T47D (cell line): ENCODE results near the gene ATP8A2.

ENCODE experiments used
- DNase-seq, 2 experiments: peaks; one replicate each; pipeline versions ENCODE4 v3.0.0 to v3.0.0-alpha.2; 2011 to 2012; ENCODE audit warnings: low read depth in 1 of 2, low spot score in 1 of 2
- JUND ChIP-seq: IDR thresholded peaks from 2 replicates; pipeline ENCODE4 v1.6.1; 2012; ENCODE audit warnings: low read depth
- in situ Hi-C: cut with HindIII; loops from 2 replicates; pipeline ENCODE4 v1.10.0; 2016; ENCODE audit warnings: low sequenced_read_pairs, low pct_unique_long_range_greater_than_20kb

Gene ATP8A2

DNA sequence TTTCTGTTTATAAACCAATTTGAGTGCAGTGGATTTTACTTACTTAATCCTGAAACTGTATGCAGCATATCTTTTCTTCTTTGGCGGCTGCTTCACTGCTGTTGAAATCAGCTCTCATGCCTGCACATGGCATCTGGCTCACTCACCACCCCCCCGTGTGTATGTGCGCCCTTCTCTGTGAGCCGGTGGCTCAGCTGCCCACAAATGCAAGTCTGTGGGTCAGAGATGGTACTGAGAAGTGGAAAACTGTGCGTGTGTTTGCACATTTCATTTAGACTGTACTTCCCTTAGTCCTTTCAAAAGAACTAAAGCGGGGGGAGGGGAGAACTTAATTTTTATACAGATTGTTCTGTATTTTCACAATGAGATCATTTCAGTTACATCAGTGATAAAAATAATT is 372.4 kb downstream of the ATP8A2 start:
- in situ Hi-C loops = no loop called here
- no peak for DNase-seq
- TF ChIP-seq JUND = no peak

DNA sequence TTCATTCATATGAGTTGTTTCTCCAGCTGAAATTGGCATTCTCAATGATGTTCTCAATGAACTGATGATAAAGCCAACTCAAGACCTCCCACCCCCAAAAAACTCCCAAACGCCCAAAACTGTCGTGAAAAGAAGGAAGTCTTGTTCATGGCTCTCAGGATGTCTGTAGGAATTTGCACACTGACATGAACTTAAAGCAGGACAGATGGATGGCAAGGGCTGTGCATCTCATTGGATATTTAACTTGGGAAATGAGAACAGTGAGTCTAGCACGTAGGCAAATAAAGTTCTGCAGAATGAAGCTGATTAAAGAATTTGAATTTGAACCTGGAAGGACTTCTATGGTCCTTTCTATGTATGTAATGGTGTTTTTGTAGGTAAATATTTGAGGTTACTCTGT is 374.4 kb downstream of the ATP8A2 start:
- in situ Hi-C loops = no loop called here
- no peak for DNase-seq
- TF ChIP-seq JUND = no peak

DNA sequence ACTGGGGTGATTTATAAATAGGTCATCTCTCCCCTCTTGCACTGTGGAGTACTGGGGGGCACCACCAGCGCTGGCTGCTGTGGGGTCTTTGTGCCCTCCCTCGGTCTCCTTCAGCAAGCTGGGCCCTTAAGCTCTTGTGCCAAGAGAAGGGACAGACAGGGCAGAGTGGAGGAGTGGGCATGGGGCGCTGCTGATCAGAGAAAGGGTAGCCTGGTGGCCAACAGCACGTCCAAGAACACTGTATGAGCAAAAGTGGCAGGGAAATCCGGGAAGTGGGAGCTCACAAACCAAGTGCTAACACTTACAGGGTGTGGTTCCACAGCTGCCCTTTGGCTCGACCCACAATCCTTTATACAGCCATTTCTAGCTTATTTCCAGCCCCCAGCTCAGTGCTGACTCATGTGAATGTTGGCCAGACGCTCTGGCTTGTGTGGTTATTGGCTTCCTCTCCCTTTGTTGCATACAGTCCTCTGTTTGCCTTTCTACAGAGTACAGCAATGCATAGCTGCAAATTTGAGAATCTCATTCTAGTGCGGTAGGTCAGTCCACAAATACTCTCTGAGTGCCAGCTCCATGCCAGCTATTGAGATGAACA is 381.3 kb downstream of the ATP8A2 start:
- peak in 1 of 2 experiments; percentile 27 for DNase-seq
- in situ Hi-C loops = no loop called here
- TF ChIP-seq JUND = no peak

DNA sequence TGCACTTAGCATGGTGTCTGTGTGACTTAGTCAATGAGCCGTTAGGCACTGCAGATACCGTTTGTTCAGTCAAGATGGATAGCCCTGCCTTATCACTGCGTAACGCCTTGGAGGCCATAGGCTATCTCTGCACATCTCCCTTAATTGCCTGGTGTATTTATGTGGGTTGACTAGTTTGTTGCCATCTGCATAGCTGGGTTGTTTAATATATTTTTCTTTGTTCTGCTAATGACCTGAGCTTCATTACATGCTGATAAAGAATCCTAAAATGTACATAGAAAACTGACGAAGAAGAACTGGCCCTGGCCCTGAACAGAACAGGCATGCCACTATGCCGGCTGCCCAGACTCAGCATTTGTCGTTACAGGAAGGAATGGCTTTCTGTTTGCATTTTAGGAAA is 382.2 kb downstream of the ATP8A2 start:
- no peak for TF ChIP-seq JUND
- in situ Hi-C loops = no loop called here
- DNase-seq = no peak

DNA sequence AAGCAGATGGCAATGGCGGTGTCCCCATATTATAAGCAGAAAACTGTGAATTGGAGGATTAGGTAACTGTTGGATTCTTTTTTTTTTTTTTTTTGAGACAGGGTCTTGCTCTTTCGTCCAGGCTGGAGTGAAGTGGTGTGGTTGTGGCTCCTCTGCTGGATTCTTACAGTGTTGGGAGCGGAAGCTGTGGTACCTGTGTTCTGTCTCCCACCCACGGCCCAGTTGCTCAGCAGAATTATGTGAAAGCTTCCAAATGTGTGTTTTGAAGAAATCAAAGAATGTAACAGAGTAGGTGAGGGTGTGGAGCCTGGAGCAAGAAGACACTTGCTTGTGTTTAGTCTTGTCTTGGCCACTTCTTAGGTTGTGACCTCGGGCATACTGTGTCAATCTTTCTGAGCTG is 384.5 kb downstream of the ATP8A2 start:
- in situ Hi-C loops = no loop called here
- no peak for DNase-seq
- TF ChIP-seq JUND = no peak

DNA sequence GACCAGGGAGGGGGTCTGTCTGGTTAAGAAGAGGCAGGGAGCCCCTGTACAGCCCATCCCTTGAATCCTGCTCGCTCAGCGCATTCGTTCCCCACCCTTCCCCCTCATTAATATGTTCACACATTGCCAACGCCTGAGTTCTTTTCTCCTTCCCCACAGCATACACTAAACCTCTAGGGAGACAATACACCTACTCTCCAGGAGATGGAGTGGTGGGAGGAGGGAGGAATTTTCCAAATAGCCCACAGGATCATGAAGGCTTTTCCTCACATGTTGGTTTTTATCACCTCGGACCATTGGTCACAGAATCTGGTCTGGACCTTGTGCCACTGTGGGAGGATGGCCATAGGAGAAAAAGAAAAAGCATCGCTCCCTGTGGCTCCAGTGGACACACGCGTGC is 385.1 kb downstream of the ATP8A2 start:
- TF ChIP-seq JUND = no peak
- peak; percentile 5 to 36 for DNase-seq
- in situ Hi-C loops = no loop called here

DNA sequence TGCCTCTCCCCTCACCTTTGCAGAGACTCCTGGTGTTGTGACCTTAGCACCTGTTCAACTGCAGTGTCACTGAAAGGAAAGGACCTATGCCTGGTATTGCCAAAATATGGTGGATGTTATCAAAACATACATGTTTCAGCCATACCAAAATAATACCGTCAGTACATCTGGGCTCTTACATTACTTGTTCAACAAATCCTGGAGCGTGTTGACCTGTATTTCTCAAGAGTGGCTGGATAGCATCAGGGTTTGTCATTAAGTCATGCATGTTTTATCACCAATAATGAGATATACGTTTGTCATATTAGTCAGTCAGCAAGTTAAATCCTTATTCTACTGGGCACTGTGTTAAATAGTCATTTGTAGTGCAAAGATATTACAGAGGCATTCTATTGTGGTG is 389.3 kb downstream of the ATP8A2 start:
- in situ Hi-C loops = no loop called here
- TF ChIP-seq JUND = no peak
- DNase-seq = no peak

DNA sequence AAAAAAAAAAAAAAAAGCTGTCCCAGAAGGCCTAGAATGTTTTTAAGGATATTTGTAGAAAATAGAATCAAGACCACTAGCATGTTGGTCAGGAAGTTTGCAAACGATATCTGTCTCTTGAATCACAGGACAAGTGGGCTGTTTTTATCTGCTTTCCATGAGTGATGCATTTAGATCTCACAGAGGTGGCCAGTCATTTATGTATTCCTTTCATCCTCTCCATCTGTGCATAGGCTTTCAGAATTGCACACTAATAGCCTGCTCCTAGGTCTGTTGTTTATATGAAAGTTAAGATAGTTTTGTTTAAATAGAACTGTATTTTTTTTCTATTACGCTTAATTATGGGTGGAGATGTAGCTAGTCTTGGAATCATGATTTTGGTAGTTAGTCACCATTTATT is 390.5 kb downstream of the ATP8A2 start:
- in situ Hi-C loops = no loop called here
- no peak for TF ChIP-seq JUND
- DNase-seq = no peak

DNA sequence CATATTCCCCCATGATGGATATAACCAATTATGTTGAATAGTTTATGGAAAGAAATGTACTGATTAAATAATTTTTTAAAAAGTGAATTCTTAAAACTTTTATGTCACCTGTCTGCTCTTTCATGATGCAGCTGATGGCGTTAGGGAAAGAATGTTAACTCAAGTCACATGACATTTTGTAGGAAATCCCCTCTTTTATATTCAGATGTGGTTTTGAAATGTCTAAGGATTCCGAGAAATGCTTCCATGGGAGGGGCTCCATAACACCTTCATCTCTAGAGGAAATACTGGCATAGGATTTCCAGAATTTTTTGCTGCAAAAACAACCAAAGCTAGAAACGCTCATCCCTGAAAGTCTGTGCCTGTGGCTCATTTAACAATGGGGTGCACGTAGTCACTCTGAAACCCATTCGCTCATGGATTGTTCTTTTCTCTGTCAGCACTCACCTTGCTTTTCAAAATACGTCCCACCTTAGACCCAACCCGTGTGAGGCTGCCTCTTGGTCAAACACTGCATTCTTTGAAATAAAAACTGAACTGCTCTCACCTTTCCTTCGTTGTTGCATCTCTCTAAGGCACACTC is 391.1 kb downstream of the ATP8A2 start:
- no peak for DNase-seq
- in situ Hi-C loops = no loop called here
- no peak for TF ChIP-seq JUND

DNA sequence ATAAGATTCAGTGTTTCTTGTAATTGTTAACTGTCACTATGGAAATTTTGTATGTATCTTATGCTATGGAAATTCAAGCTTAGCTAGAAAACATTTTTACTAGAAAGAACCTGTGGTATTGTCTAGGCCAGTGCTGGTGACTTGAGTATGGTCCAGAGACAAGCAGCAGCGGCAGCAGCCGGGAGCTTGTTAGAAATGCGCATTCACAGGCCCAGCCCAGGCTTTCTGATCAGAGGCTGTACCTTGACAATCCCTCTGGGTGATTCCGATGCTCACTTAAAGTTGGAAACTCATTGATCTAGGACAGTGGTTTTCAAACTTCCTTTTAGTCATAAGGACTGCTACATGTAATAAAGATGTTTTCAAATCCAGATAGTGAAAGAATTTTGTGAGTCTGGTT is 392.6 kb downstream of the ATP8A2 start:
- in situ Hi-C loops = no loop called here
- no peak for DNase-seq
- no peak for TF ChIP-seq JUND

DNA sequence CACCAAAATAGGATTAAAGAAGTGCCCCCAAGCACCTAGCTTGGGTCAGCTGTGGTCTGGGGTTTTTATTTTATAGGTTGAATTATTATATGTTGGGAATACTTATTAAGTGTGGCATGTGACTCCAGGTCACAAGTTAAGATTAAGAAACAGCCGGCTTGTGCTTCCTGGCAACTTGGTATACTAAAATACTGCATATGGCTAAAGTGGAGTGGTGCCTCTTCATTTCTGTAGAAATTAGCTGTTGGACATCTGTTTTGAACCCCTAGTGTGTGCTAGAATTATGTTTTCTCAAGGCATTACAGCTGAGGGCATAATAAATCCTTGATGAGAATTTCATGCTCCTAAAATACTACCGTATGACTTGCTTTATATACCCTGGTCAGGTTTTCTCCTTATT is 393.5 kb downstream of the ATP8A2 start:
- in situ Hi-C loops = no loop called here
- no peak for TF ChIP-seq JUND
- DNase-seq = no peak

DNA sequence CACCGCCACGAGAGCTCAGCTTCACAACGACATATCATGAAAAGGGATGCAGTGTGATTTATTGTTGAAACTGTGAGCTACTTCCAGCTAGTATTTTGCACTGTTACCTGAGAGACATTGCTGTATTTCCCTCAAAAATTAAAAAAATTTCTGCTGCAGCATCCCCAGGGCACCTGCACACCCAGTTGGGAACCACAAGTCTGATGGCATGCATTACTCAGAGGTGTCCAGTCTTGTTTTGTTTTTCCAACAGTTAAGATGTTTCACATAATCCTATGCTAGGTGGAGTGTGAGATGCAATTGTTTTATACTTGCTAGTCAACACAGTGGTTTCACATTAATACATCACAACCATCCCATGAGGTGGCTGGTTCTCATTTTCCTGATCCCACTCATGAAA is 394.8 kb downstream of the ATP8A2 start:
- in situ Hi-C loops = no loop called here
- TF ChIP-seq JUND = no peak
- no peak for DNase-seq

DNA sequence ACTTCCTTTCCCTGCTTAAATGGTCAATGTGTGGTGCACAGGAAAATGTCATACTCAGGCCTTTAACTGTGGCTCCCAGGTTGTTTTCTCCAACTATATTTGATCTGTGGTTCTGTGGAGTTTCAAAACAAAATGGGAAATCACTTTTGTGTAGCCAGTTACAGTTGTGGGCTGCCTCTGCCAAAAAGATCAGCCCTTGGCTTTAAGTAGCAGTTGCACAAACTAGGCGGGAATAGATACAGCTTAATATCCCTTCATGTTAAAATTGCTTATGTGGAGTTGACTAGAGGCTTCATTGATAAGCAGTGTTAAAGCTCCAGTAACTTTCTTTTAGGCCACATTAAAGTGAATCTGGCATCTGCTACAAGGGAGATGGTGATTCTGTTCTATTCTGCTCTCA is 395.2 kb downstream of the ATP8A2 start:
- TF ChIP-seq JUND = no peak
- DNase-seq = no peak
- in situ Hi-C loops = no loop called here

DNA sequence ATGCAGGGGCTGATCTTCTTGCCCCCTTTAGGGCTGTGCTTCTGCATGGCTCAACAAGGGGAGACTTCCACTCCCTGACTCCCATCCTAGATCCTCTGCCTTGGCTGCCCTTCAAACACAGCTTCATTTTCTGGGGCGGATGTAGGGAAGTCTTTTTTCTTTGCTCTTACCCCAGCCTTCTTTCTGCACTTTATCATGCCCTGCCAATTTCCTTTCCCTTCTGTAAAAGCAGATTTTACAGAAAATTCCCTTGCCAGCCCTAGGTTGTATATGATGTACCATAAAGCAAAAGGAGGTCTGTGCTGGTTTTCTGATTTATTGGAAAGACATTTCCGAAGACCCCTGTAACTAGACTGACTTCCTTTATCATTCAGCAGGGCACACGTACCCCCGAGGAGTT is 396.6 kb downstream of the ATP8A2 start:
- DNase-seq = no peak
- no peak for TF ChIP-seq JUND
- in situ Hi-C loops = no loop called here

DNA sequence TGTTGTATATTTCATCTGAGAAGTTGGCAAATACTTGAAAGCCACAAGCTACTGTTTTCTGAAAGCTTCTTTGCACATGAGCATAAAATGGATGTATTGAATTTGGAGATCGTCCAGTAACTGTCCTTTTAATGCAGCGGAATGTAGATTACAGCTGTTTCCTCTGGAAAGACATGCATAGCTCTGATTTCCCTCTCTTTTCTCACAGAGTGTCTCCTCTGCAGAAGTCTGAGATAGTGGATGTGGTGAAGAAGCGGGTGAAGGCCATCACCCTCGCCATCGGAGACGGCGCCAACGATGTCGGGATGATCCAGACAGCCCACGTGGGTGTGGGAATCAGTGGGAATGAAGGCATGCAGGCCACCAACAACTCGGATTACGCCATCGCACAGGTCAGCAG is 397.1 kb downstream of the ATP8A2 start:
- DNase-seq = no peak
- in situ Hi-C loops = no loop called here
- TF ChIP-seq JUND = no peak
